GM23248 (cell line): Measurements from ENCODE around the gene ZMIZ1. TPM values are rescaled to one million over a fixed set of nuclear protein-coding genes. Genes with fewer than 3 reads are reported as not detected.

ENCODE experiments used
- DNase-seq: peaks from one replicate; pipeline ENCODE4 v3.0.0-alpha.2; 2015
- H2AFZ ChIP-seq: fragments of 200-600 bp; sonication (generic); 2 replicates; pipeline ENCODE4 v1.6.1; 2016; ENCODE audit warnings: antibody characterized with exemption
- H3F3A ChIP-seq: fragments of 200-600 bp; sonication (generic); 2 replicates; pipeline ENCODE4 v1.6.1; 2016; ENCODE audit warnings: mild to moderate bottlenecking, antibody characterized with exemption, mixed run types; ENCODE audit not compliant: insufficient read depth
- H3K27ac ChIP-seq: fragments of 200-600 bp; sonication (generic); 2 replicates; pipeline ENCODE4 v1.5.1; 2016; ENCODE audit warnings: mild to moderate bottlenecking
- H3K27me3 ChIP-seq: fragments of 200-600 bp; sonication (generic); replicated peaks from 2 replicates; pipeline ENCODE4 v1.6.1; 2016; ENCODE audit warnings: mild to moderate bottlenecking; ENCODE audit not compliant: insufficient read depth
- H3K36me3 ChIP-seq: fragments of 200-600 bp; sonication (generic); 2 replicates; pipeline ENCODE4 v1.6.1; 2016; ENCODE audit warnings: low read depth, mild to moderate bottlenecking
- H3K4me1 ChIP-seq: fragments of 200-600 bp; sonication (generic); 2 replicates; pipeline ENCODE4 v1.6.1; 2016; ENCODE audit warnings: mild to moderate bottlenecking; ENCODE audit not compliant: insufficient read depth
- H3K4me2 ChIP-seq: fragments of 200-600 bp; sonication (generic); one replicate; pipeline ENCODE4 v1.6.1; 2016; ENCODE audit warnings: mild to moderate bottlenecking; ENCODE audit not compliant: unreplicated experiment
- H3K4me3 ChIP-seq: fragments of 200-600 bp; sonication (generic); 2 replicates; pipeline ENCODE4 v1.5.1; 2016; ENCODE audit warnings: mild to moderate bottlenecking
- H3K79me2 ChIP-seq: fragments of 200-600 bp; sonication (generic); 2 replicates; pipeline ENCODE4 v1.6.1; 2016; ENCODE audit warnings: mild to moderate bottlenecking; ENCODE audit not compliant: insufficient read depth
- H3K9ac ChIP-seq: fragments of 200-600 bp; sonication (generic); 2 replicates; pipeline ENCODE4 v1.6.1; 2016; ENCODE audit warnings: mild to moderate bottlenecking
- H3K9me2 ChIP-seq: fragments of 200-600 bp; sonication (generic); 2 replicates; pipeline ENCODE4 v1.6.1; 2016; ENCODE audit warnings: mixed run types, mild to moderate bottlenecking, moderate library complexity; ENCODE audit not compliant: insufficient read depth
- H3K9me3 ChIP-seq: fragments of 200-600 bp; sonication (generic); one replicate; pipeline ENCODE4 v1.6.1; 2017; ENCODE audit warnings: low read depth
- H4K20me1 ChIP-seq: fragments of 200-600 bp; sonication (generic); 2 replicates; pipeline ENCODE4 v1.6.0; 2016; ENCODE audit not compliant: insufficient read depth
- EZH2 ChIP-seq: fragments of 200-600 bp; sonication (generic); IDR thresholded peaks from 2 replicates; pipeline ENCODE4 v1.6.1; 2018; ENCODE audit warnings: antibody characterized with exemption, mild to moderate bottlenecking; ENCODE audit not compliant: insufficient read depth, poor library complexity, severe bottlenecking
- EZH2phosphoT487 ChIP-seq: fragments of 200-600 bp; sonication (generic); IDR thresholded peaks from 2 replicates; pipeline ENCODE4 v1.6.1; 2018; ENCODE audit warnings: antibody characterized with exemption, moderate library complexity, mild to moderate bottlenecking, low read depth; ENCODE audit not compliant: insufficient read depth
- WGBS, 2 experiments: methylation state at CpG; one replicate each; pipeline ENCODE4 v1.1.6; 2015 to 2017; ENCODE audit warnings: low lambda C conversion rate in 2 of 2, low coverage in 1 of 2; ENCODE audit errors: missing lambda C conversion rate in 2 of 2; 5-methylcytosine and 5-hydroxymethylcytosine counted together
- in situ Hi-C: fragments of 300-500 bp; cut with MboI; formaldehyde crosslinking; loops from 2 replicates; pipeline ENCODE4 v1.15.0; 2020
- polyA plus RNA-seq: library from polyadenylated mRNA; unstranded; fragments of >200 nt; fragmentation: Nextera tagmentation; extraction: Ambion mirVana; gene quantifications from 2 replicates; pipeline ENCODE4 v1.2.1, GENCODE V29; 2016
- total RNA-seq: library from RNA; depleted of rRNA; stranded (reverse); fragments of >200 nt; shearing (Covaris generic); gene quantifications from 2 replicates; pipeline ENCODE4 v1.2.3, GENCODE V29; 2014

ZMIZ1 gene
- total and polyA plus RNA-seq, 2 experiments from 2014 or later = 21.9 to 28.4 TPM

DNA sequence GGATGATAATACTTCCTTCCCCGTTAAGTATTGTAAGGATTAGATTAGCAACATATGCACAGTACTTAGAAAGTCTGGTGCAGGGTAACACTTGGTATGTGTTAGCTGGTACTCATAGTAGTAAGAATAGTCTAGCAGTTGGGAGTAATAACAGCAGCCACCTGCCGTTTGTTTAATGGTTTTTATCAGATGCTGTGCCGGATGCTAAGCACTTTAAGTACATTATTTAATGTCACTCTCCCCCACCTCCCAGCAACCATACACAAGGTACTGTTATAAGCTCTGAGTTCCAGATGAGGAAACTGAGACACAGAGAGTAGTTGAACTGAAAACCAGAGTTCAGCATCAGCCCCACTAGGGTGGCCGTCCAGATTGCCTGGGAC lies 60.1 kb downstream of the ZMIZ1 start:
- Histone ChIP-seq H3K36me3 (peaks cover 12% of the 10 kb centered on the region; the same call in 1 of the 2 replicates), H3K27me3 (no peaks in the 10 kb centered on the region), H3K27ac (no peak overlapping the region), H3K9me3 (no peaks in the 10 kb centered on the region), H2AFZ (no peak overlapping the region), H3K4me1 (peaks cover 32% of the 10 kb centered on the region), H3F3A (peaks cover 31% of the 10 kb centered on the region), H3K4me2 (no peak overlapping the region), H3K79me2 (peaks cover 99% of the 10 kb centered on the region), H4K20me1 (no peaks in the 10 kb centered on the region; the same call in 1 of the 2 replicates), H3K9ac (no peak overlapping the region), H3K9me2 (no peaks in the 10 kb centered on the region), H3K4me3 (no peak overlapping the region)
- TF ChIP-seq EZH2 (no peak), EZH2phosphoT487 (no peak)
- in situ Hi-C loops = no loop called here
- WGBS, 2 experiments = 45 to 56% methylated on average over 4 of the region's 4 CpGs
- no peak for DNase-seq

DNA sequence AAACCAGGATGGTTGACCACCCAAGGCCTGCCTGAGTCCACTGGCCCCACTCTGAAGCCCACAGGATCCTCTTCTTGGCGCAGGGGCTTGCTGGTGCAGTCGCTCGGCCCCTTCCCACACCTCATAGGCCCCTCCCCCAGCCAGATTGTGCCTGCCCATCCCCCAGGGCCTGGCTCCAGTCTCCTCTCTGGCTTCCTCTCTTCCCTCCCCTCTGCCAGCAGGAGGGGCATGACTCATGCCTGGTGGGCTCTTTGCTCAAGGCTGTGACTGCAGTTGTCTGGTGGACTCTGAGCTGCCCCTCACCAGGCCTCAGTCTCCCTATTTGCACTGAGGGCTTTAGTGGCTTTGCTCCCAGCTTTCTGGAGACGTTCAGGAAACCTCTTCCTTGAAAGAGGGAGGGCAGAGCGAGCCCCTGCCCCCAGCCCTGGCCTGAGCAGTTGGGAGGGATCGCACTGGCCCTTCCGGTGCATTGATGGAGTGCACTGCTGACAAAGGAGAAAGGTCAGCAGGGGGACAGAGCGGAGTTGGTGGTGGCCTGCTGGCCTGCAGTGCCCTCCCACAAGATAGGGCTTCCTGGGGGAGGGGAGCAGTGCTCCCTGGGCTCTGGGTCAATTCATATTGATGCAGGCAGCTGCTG lies 60.7 kb downstream of the ZMIZ1 start:
- no peaks in the 10 kb centered on the region for H3K9me3 ChIP-seq
- no peak overlapping the region for H3K4me2 ChIP-seq
- no peaks in the 10 kb centered on the region for H3K27me3 ChIP-seq
- DNase-seq = peak; percentile 67
- in situ Hi-C loops = no loop called here
- H3K4me3 ChIP-seq = no peak overlapping the region
- H3K9me2 ChIP-seq = no peaks in the 10 kb centered on the region
- H3K27ac ChIP-seq = peak overlapping the region; percentile 14; the same call in 1 of the 2 replicates
- H3F3A ChIP-seq = peaks cover 25% of the 10 kb centered on the region
- peaks cover 32% of the 10 kb centered on the region for H3K4me1 ChIP-seq
- no peaks in the 10 kb centered on the region; the same call in 1 of the 2 replicates for H4K20me1 ChIP-seq
- peaks cover 99% of the 10 kb centered on the region for H3K79me2 ChIP-seq
- no peak overlapping the region for H2AFZ ChIP-seq
- H3K36me3 ChIP-seq = peaks cover 7% of the 10 kb centered on the region; the same call in 1 of the 2 replicates
- TF ChIP-seq EZH2phosphoT487 (no peak), EZH2 (no peak)
- no peak overlapping the region for H3K9ac ChIP-seq
- 62 to 64% methylated on average over 8 of the region's 8 CpGs for WGBS, 2 experiments

GRCh38 chr10:79130255-79130654 lies 61.5 kb downstream of the ZMIZ1 start:
- peaks cover 7% of the 10 kb centered on the region; the same call in 1 of the 2 replicates for H3K36me3 ChIP-seq
- no peak overlapping the region for H2AFZ ChIP-seq
- H3K9ac ChIP-seq = no peak overlapping the region
- no peak overlapping the region for H3K4me2 ChIP-seq
- DNase-seq = no peak
- H3K27ac ChIP-seq = no peak overlapping the region
- in situ Hi-C loops = no loop called here
- 96 to 100% methylated on average over 5 of the region's 5 CpGs for WGBS, 2 experiments
- no peaks in the 10 kb centered on the region for H3K9me2 ChIP-seq
- no peaks in the 10 kb centered on the region for H3K27me3 ChIP-seq
- TF ChIP-seq EZH2phosphoT487 = no peak
- TF ChIP-seq EZH2 = no peak
- no peaks in the 10 kb centered on the region for H4K20me1 ChIP-seq
- peaks cover 32% of the 10 kb centered on the region for H3K4me1 ChIP-seq
- H3F3A ChIP-seq = peaks cover 25% of the 10 kb centered on the region
- H3K79me2 ChIP-seq = peaks cover 99% of the 10 kb centered on the region
- H3K9me3 ChIP-seq = no peaks in the 10 kb centered on the region
- H3K4me3 ChIP-seq = no peak overlapping the region

GRCh38 chr10:79130846-79131245 lies 62.1 kb downstream of the ZMIZ1 start:
- Histone ChIP-seq H3K4me1 (peaks cover 32% of the 10 kb centered on the region), H4K20me1 (no peaks in the 10 kb centered on the region), H2AFZ (no peak overlapping the region), H3K36me3 (peaks cover 7% of the 10 kb centered on the region; the same call in 1 of the 2 replicates), H3K9ac (no peak overlapping the region), H3K9me3 (no peaks in the 10 kb centered on the region), H3K4me2 (no peak overlapping the region), H3F3A (peaks cover 25% of the 10 kb centered on the region), H3K27me3 (no peaks in the 10 kb centered on the region), H3K9me2 (no peaks in the 10 kb centered on the region), H3K79me2 (peaks cover 99% of the 10 kb centered on the region), H3K4me3 (no peak overlapping the region), H3K27ac (no peak overlapping the region)
- TF ChIP-seq EZH2phosphoT487 (no peak), EZH2 (no peak)
- DNase-seq = no peak
- WGBS, 2 experiments = 96% methylated on average over 5 of the region's 5 CpGs
- in situ Hi-C loops = no loop called here
